GM19328 (cell line): Measurements from ENCODE around the gene DACT2.
"Not testable (repeated sequence)": the region's sequence is repeated elsewhere in the genome, so short reads cannot be mapped to it uniquely, and the experiment has no call there.

Experiments
- ATAC-seq: cut with Tn5 transposase; IDR thresholded peaks from one replicate; pipeline ENCODE4 v1.9.1; 2021; ENCODE audit warnings: mild to moderate bottlenecking, moderate library complexity; ENCODE audit not compliant: unreplicated experiment

The DACT2 gene

GRCh38 chr6:168269455-168270243 is 49.9 kb downstream of the DACT2 start:
- no peak for ATAC-seq

GRCh38 chr6:168268755-168269154 is 50.8 kb downstream of the DACT2 start:
- ATAC-seq, result no peak

GRCh38 chr6:168267779-168268178 is 51.8 kb downstream of the DACT2 start:
- not testable (repeated sequence) for ATAC-seq

GRCh38 chr6:168265827-168266815 is 53.5 kb downstream of the DACT2 start:
- ATAC-seq, result no peak

GRCh38 chr6:168265394-168265793 is 54.2 kb downstream of the DACT2 start:
- no peak for ATAC-seq

- no peak for ATAC-seq
These were observed 54.8 kb downstream of the DACT2 start for GRCh38 chr6:168264593-168265335.

GRCh38 chr6:168263351-168263905 is 56.1 kb downstream of the DACT2 start:
- no peak for ATAC-seq

GRCh38 chr6:168261234-168261633 is 58.3 kb downstream of the DACT2 start:
- ATAC-seq, result no peak

GRCh38 chr6:168260420-168260987 is 59.1 kb downstream of the DACT2 start:
- no peak for ATAC-seq

GRCh38 chr6:168258795-168259194 is 60.8 kb downstream of the DACT2 start:
- ATAC-seq, result no peak

- ATAC-seq, result no peak
These were observed 62.6 kb downstream of the DACT2 start for GRCh38 chr6:168256940-168257339.
